Camera-type eye (tissue), 1 donor: ENCODE data around the gene ZBTB44. TPM values are rescaled to one million over a fixed set of nuclear protein-coding genes. Genes with fewer than 3 reads are reported as not detected.

ENCODE experiments used
- total RNA-seq: library from RNA; depleted of rRNA; stranded (reverse); fragments of >200 nt; gene quantifications from one replicate; pipeline ENCODE4 v1.2.3, GENCODE V29; 2014

Gene ZBTB44, protein sequence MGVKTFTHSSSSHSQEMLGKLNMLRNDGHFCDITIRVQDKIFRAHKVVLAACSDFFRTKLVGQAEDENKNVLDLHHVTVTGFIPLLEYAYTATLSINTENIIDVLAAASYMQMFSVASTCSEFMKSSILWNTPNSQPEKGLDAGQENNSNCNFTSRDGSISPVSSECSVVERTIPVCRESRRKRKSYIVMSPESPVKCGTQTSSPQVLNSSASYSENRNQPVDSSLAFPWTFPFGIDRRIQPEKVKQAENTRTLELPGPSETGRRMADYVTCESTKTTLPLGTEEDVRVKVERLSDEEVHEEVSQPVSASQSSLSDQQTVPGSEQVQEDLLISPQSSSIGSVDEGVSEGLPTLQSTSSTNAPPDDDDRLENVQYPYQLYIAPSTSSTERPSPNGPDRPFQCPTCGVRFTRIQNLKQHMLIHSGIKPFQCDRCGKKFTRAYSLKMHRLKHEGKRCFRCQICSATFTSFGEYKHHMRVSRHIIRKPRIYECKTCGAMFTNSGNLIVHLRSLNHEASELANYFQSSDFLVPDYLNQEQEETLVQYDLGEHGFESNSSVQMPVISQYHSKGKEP
- 112 TPM for total RNA-seq

DNA sequence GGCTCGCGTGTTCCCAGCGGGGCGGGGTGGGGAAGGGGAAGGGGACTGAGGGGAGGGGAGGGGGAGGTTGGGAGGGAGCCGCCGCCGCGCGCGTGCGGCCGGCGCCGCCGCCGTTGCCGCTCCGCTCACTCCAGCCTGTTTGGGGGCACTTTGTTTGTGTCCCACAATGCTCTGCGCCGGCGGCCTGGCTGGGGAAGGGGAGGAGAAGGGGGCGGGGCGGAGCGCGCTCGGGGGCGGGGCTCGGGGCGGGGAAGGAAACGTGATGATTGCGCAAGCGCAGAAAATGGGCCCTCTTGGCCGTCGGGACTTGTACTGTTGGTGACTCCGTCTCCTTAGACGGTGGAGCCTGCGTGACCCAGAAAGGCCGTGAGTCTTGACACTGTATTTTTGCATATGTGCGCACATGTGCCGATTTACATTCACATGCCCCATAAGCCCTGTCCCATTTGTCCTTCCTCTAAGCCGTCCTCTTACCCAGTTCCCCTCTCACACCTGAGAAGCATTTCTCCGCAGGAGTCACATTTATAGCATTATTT, at the start of gene ZBTB44:
TSS of gene ZBTB44 (minus strand) at position 168 of the 536 bp plus-strand sequence. CDS start 53,044 bp downstream, outside the sequence.

Other genes starting within 250 kb of the ZBTB44 start
- 411 TPM for gene APLP2, start 245.0 kb downstream of the ZBTB44 start, total RNA-seq
- gene ST14, start 155.1 kb downstream of the ZBTB44 start, total RNA-seq = 3.8 TPM
- 6.5 TPM for gene ADAMTS8, start 113.7 kb upstream of the ZBTB44 start, total RNA-seq
- gene ADAMTS15, start 133.7 kb upstream of the ZBTB44 start, total RNA-seq = 24.5 TPM